H1 (cell line): ENCODE measurements around the gene IL20RB. TPM values are rescaled to one million over a fixed set of nuclear protein-coding genes. Genes with fewer than 3 reads are reported as not detected.

Experiments
- CTCF ChIA-PET: fragments of 300-600 bp; sonication (Branson Sonifier 250); formaldehyde crosslinking; loops from one replicate; lab custom pipeline; 2021; ENCODE audit not compliant: partially characterized antibody; lab: Charles Lee
- POLR2A ChIA-PET: fragments of 300-600 bp; sonication (Branson Sonifier 250); formaldehyde crosslinking; loops from one replicate; lab custom pipeline; 2021; ENCODE audit warnings: inconsistent platforms; ENCODE audit not compliant: partially characterized antibody; lab: Charles Lee
- DNase-seq, 2 experiments: peaks; one replicate each; pipeline versions ENCODE4 v3.0.0 to v3.0.0-alpha.2; 2010 to 2022; ENCODE audit warnings: low spot score in 2 of 2, low read depth in 1 of 2, mixed read lengths in 1 of 2
- FAIRE-seq: peaks from 2 replicates; lab custom pipeline; 2011; peaks lifted over from hg19 to GRCh38; lab: Jason Lieb, UNC
- H2AFZ ChIP-seq: 2 replicates; pipeline ENCODE4 v1.8.1; 2012; ENCODE audit warnings: low read length, inconsistent platforms
- H2AK5ac ChIP-seq: 2 replicates; pipeline ENCODE4 v1.6.1; 2013; ENCODE audit warnings: low read depth, low read length
- H2BK120ac ChIP-seq: replicated peaks from 2 replicates; pipeline ENCODE3; 2013; ENCODE audit warnings: low read depth, low read length, inconsistent platforms
- H2BK12ac ChIP-seq: 2 replicates; pipeline ENCODE4 v1.6.1; 2013; ENCODE audit warnings: low read depth, low read length
- H2BK15ac ChIP-seq: 2 replicates; pipeline ENCODE4 v1.6.1; 2013; ENCODE audit warnings: low read length
- H2BK20ac ChIP-seq: 2 replicates; pipeline ENCODE4 v1.6.1; 2013; ENCODE audit warnings: low read length
- H2BK5ac ChIP-seq: 2 replicates; pipeline ENCODE4 v1.6.1; 2013; ENCODE audit warnings: low read depth, low read length
- H3K14ac ChIP-seq: 2 replicates; pipeline ENCODE4 v1.6.1; 2013; ENCODE audit warnings: inconsistent platforms; ENCODE audit not compliant: insufficient read length
- H3K18ac ChIP-seq: 2 replicates; pipeline ENCODE4 v1.6.1; 2013; ENCODE audit warnings: low read length; ENCODE audit errors: extremely low read depth
- H3K23ac ChIP-seq: 2 replicates; pipeline ENCODE4 v1.6.1; 2013; ENCODE audit warnings: inconsistent platforms; ENCODE audit not compliant: insufficient read length
- H3K23me2 ChIP-seq: 2 replicates; pipeline ENCODE4 v1.6.1; 2013; ENCODE audit warnings: low read depth, low read length
- H3K27ac ChIP-seq: 2 replicates; pipeline ENCODE4 v1.6.1; 2011; ENCODE audit warnings: low read depth, low read length, inconsistent platforms
- H3K27me3 ChIP-seq, 4 experiments: replicated peaks in 1 of 4; 1 replicate in 1 of 4; 2 replicates in 3 of 4; pipeline versions ENCODE4 v1.6.1 to v1.8.1; 2011 to 2013; ENCODE audit warnings: low read length in 3 of 4, mild to moderate bottlenecking in 3 of 4, inconsistent platforms in 2 of 4, mixed read lengths in 2 of 4, moderate library complexity in 1 of 4; ENCODE audit not compliant: control insufficient read depth in 3 of 4, insufficient read depth in 3 of 4; ENCODE audit errors: extremely low read depth in 1 of 4
- H3K36me3 ChIP-seq, 4 experiments: 2 replicates each; pipeline versions ENCODE4 v1.6.1 to v1.8.1; 2011 to 2013; ENCODE audit warnings: mild to moderate bottlenecking in 4 of 4, low read length in 3 of 4, moderate library complexity in 2 of 4, control low read depth in 1 of 4, inconsistent platforms in 1 of 4; ENCODE audit not compliant: insufficient read depth in 4 of 4, control insufficient read depth in 2 of 4
- H3K4ac ChIP-seq: replicated peaks from 2 replicates; pipeline ENCODE3; 2013; ENCODE audit warnings: low read length, low read depth, mixed read lengths, inconsistent platforms; ENCODE audit not compliant: insufficient read length
- H3K4me1 ChIP-seq, 4 experiments: replicated peaks in 1 of 4; 1 replicate in 1 of 4; 2 replicates in 3 of 4; pipeline versions ENCODE4 v1.6.1 to v1.8.1; 2011 to 2013; ENCODE audit warnings: low read length in 3 of 4, inconsistent platforms in 2 of 4, mixed read lengths in 1 of 4; ENCODE audit not compliant: insufficient read depth in 4 of 4, control insufficient read depth in 3 of 4
- H3K4me2 ChIP-seq, 2 experiments: 2 replicates each; pipeline versions ENCODE4 v1.6.1 to v1.8.1; 2011 to 2013; ENCODE audit warnings: low read depth in 2 of 2, low read length in 2 of 2, control low read depth in 1 of 2, inconsistent platforms in 1 of 2, mild to moderate bottlenecking in 1 of 2; ENCODE audit not compliant: insufficient read depth in 1 of 2
- H3K4me3 ChIP-seq, 4 experiments: fragments of 200-600, 300-600 bp in 1 of 4; sonication (generic), shearing (Covaris generic), sonication (Bioruptor Twin) in 1 of 4; 2 replicates each; pipeline versions ENCODE4 v1.5.1 to v1.8.1; 2011 to 2016; ENCODE audit warnings: low read length in 4 of 4, low read depth in 3 of 4, control low read depth in 2 of 4, inconsistent platforms in 2 of 4, mild to moderate bottlenecking in 2 of 4, mixed read lengths in 1 of 4, moderate library complexity in 1 of 4; ENCODE audit not compliant: insufficient read depth in 2 of 4; ENCODE audit errors: extremely low read depth in 1 of 4
- H3K56ac ChIP-seq: replicated peaks from 2 replicates; pipeline ENCODE3; 2013; ENCODE audit warnings: low read depth, mild to moderate bottlenecking, mixed read lengths, low read length, inconsistent platforms; ENCODE audit not compliant: insufficient read length
- H3K79me1 ChIP-seq: 2 replicates; pipeline ENCODE4 v1.6.1; 2013; ENCODE audit warnings: low read depth, low read length, control low read depth
- H3K79me2 ChIP-seq, 2 experiments: 2 replicates each; pipeline versions ENCODE4 v1.6.1 to v1.8.1; 2012 to 2013; ENCODE audit warnings: low read length in 2 of 2, mild to moderate bottlenecking in 2 of 2, inconsistent platforms in 1 of 2; ENCODE audit not compliant: insufficient read depth in 2 of 2, control insufficient read depth in 1 of 2
- H3K9ac ChIP-seq, 4 experiments: replicated peaks in 1 of 4; 1 replicate in 1 of 4; 2 replicates in 3 of 4; pipeline versions ENCODE4 v1.6.1 to v1.8.1; 2011 to 2013; ENCODE audit warnings: low read depth in 3 of 4, low read length in 3 of 4, control low read depth in 2 of 4, mild to moderate bottlenecking in 2 of 4, moderate library complexity in 2 of 4, inconsistent platforms in 1 of 4; ENCODE audit errors: extremely low read depth in 1 of 4
- H3K9me3 ChIP-seq, 2 experiments: 2 replicates each; pipeline versions ENCODE4 v1.6.1 to v1.8.1; 2012 to 2013; ENCODE audit warnings: mild to moderate bottlenecking in 2 of 2, moderate library complexity in 2 of 2, control low read depth in 1 of 2, inconsistent platforms in 1 of 2, low read depth in 1 of 2, low read length in 1 of 2, mixed read lengths in 1 of 2; ENCODE audit not compliant: insufficient read depth in 2 of 2
- H4K20me1 ChIP-seq, 2 experiments: replicated peaks in 1 of 2; 2 replicates each; pipeline versions ENCODE3 to v1.8.1; 2011 to 2013; ENCODE audit warnings: inconsistent platforms in 2 of 2, low read length in 2 of 2, mild to moderate bottlenecking in 1 of 2; ENCODE audit not compliant: insufficient read depth in 2 of 2, control insufficient read depth in 1 of 2
- H4K5ac ChIP-seq: 2 replicates; pipeline ENCODE4 v1.6.1; 2013; ENCODE audit warnings: low read length, low read depth, mixed read lengths, inconsistent platforms; ENCODE audit not compliant: insufficient read length
- H4K8ac ChIP-seq: 2 replicates; pipeline ENCODE4 v1.8.0; 2013; ENCODE audit warnings: mild to moderate bottlenecking, moderate library complexity, low read length, inconsistent platforms; ENCODE audit not compliant: insufficient read depth; ENCODE audit errors: extremely low read depth
- H4K91ac ChIP-seq: replicated peaks from 2 replicates; pipeline ENCODE3; 2013; ENCODE audit warnings: low read length, mixed read lengths, inconsistent platforms; ENCODE audit not compliant: insufficient read length
- YY1 ChIP-seq: IDR thresholded peaks from 2 replicates; pipeline ENCODE4 v1.6.1; 2011; ENCODE audit warnings: low read depth, mild to moderate bottlenecking, low read length
- WGBS, 2 experiments: shearing (Covaris generic) in 1 of 2; methylation state at CpG; one replicate each; pipeline versions ENCODE4 v1.1.6 to v1.1.7; 2013 to 2015; ENCODE audit warnings: low lambda C conversion rate in 2 of 2, mixed read lengths in 2 of 2, inconsistent platforms in 1 of 2, low coverage in 1 of 2, missing lambda C conversion rate in 1 of 2; ENCODE audit not compliant: insufficient replicate concordance in 2 of 2, insufficient coverage in 1 of 2, insufficient read length in 1 of 2; ENCODE audit errors: extremely low coverage in 1 of 2, missing lambda C conversion rate in 1 of 2; 5-methylcytosine and 5-hydroxymethylcytosine counted together
- polyA plus RNA-seq, 7 experiments: library from polyadenylated mRNA; depleted of rRNA in 3 of 7; stranded (reverse) in 5 of 7; unstranded in 2 of 7; fragments of >200 nt in 5 of 7; fragments of 200-250 nt in 2 of 7; gene quantifications; 1 replicate in 5 of 7; 2 replicates in 1 of 7; 4 replicates in 1 of 7; pipeline versions ENCODE4 v1.2.1 to v1.2.3, GENCODE V29; 2011 to 2013; ENCODE audit warnings: missing spikeins in 2 of 7, mixed read lengths in 2 of 7
- total RNA-seq: library from RNA; stranded (reverse); fragmentation: NEBNext Ultra II Directional; extraction: Animal tissue kit (Norgen Biotek cat#: 25700); gene quantifications from 2 replicates; pipeline ENCODE4 v1.2.1, GENCODE V29; 2021
- TF ChIP-seq, protein P1 (sequence below): IDR thresholded peaks from 2 replicates; pipeline ENCODE4 v1.6.1; 2011; ENCODE audit warnings: low read depth, mild to moderate bottlenecking, low read length; ENCODE audit not compliant: insufficient read depth

IL20RB gene
- total and polyA plus RNA-seq, 2 of the 8 experiments (the other 6 are each of a cell fraction or from before 2014, with no cell fraction given): 1.6 to 1.8 TPM

DNA sequence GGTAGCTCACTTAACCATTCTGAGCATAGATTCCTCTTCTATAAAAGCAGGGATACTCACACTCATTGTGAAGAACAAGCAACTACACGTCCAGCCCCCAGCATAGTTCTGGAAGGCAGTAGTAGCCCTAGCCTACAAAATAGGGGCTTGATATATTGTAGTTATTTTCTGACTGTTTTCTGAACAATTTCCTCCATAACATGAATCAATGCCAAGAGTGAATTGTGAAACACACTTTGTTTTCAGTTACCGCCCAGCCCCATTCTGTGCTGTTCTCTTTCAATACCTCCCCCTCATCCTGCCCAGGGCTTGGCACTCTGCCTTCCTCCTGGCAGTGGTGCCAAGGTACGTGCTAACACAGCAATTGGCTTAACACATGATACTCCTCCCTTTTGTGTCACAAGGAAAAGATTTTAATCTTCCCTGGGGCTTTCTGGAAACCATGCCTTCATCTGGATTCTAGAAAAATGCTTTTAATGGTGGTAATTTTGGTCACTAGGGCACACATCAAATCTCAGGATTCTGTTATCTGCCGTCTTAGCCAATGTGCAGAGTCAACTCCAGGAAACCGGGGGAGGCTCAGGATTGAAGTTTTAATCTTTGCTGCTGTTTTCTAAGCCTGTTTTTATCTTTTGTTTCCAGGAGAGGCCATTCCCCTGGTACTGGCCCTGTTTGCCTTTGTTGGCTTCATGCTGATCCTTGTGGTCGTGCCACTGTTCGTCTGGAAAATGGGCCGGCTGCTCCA lies 37.2 kb downstream of the IL20RB start:
- ChIA-PET POLR2A (no interaction called here), CTCF (interaction anchor here (1.3 kb wide), 1 partner anchor 19 kb away, joined by 4 read pairs; no protein-coding TSS in a partner anchor)
- Histone ChIP-seq H3K9me3 (no peaks in the 10 kb centered on the region), H3K27ac (no peak overlapping the region), H3K56ac (no peak overlapping the region), H3K4ac (no peak overlapping the region), H4K5ac (no peak overlapping the region), H3K4me3 (no peak overlapping the region), H3K27me3 (no peaks in the 10 kb centered on the region), H3K23me2 (no peaks in the 10 kb centered on the region), H2BK20ac (no peak overlapping the region), H3K4me1 (no peaks in the 10 kb centered on the region), H2AK5ac (no peak overlapping the region), H2AFZ (no peak overlapping the region)
- FAIRE-seq (no peak), DNase-seq (no peak)
- no peak for TF ChIP-seq YY1
- TF ChIP-seq, protein P1, sequence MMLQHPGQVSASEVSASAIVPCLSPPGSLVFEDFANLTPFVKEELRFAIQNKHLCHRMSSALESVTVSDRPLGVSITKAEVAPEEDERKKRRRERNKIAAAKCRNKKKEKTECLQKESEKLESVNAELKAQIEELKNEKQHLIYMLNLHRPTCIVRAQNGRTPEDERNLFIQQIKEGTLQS: no peak
- TF ChIP-seq, all 59 proteins: peak for 0
- no peak overlapping the region for H2BK15ac ChIP-seq
- H2BK120ac ChIP-seq: no peak overlapping the region
- H4K91ac ChIP-seq: no peak overlapping the region
- no peak overlapping the region for H2BK5ac ChIP-seq
- no peaks in the 10 kb centered on the region for H3K79me1 ChIP-seq
- no peak overlapping the region for H2BK12ac ChIP-seq
- H3K4me2 ChIP-seq: no peak overlapping the region
- no peak overlapping the region for H3K14ac ChIP-seq
- 92% methylated on average over 8 of the region's 8 CpGs; no CpG with 5 or more reads in 1 of the 2 experiments for WGBS, 2 experiments
- no peaks in the 10 kb centered on the region for H3K36me3 ChIP-seq
- H3K23ac ChIP-seq: no peak overlapping the region
- no peak overlapping the region for H3K9ac ChIP-seq
- no peak overlapping the region; the same call in 1 of the 2 replicates for H4K8ac ChIP-seq
- no peaks in the 10 kb centered on the region for H4K20me1 ChIP-seq
- H3K18ac ChIP-seq: no peak overlapping the region
- H3K79me2 ChIP-seq: no peaks in the 10 kb centered on the region
